Measurements from ENCODE around the gene DNAJC11.

- TF ChIP-seq, protein P1, sequence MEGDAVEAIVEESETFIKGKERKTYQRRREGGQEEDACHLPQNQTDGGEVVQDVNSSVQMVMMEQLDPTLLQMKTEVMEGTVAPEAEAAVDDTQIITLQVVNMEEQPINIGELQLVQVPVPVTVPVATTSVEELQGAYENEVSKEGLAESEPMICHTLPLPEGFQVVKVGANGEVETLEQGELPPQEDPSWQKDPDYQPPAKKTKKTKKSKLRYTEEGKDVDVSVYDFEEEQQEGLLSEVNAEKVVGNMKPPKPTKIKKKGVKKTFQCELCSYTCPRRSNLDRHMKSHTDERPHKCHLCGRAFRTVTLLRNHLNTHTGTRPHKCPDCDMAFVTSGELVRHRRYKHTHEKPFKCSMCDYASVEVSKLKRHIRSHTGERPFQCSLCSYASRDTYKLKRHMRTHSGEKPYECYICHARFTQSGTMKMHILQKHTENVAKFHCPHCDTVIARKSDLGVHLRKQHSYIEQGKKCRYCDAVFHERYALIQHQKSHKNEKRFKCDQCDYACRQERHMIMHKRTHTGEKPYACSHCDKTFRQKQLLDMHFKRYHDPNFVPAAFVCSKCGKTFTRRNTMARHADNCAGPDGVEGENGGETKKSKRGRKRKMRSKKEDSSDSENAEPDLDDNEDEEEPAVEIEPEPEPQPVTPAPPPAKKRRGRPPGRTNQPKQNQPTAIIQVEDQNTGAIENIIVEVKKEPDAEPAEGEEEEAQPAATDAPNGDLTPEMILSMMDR (IDR thresholded peaks at IDR 0.05), result no peak
- no peak for TF ChIP-seq POLR2AphosphoS5 (IDR thresholded peaks at IDR 0.05)
Measured at GRCh38 chr1:6695868-6696267, 5.7 kb downstream of the DNAJC11 start.

Measured in breast epithelium (tissue), 3 donors.